ENCODE measurements around the gene SPTSSA.
"Not testable (repeated sequence)": the region's sequence is repeated elsewhere in the genome, so short reads cannot be mapped to it uniquely, and the experiment has no call there.

Gene SPTSSA

DNA sequence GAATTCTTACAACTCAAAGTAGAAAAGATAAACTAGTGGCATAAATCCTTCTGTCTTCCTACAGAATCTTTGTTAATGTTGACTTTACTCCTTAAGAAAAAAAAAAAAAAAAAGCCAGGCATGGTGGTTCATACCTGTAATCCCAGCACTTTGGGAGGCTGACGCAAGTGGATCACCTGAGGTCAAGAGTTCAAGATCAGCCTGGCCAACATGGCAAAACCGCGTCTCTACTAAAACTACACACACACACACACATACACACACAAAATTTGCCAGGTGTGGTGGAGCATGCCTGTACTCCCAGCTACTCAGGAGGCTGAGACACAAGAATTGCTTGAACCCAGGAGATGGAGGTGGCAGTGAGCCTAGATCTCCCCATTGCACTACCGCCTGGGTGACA lies 17.7 kb upstream of the SPTSSA start:
- H3K9me3 Mint-ChIP-seq = no peaks in the 10 kb centered on the region
- no peak overlapping the region for H3K4me3 Mint-ChIP-seq
- H3K36me3 Mint-ChIP-seq = no peaks in the 10 kb centered on the region
- no peaks in the 10 kb centered on the region for H3K27me3 Mint-ChIP-seq
- H3K27ac Mint-ChIP-seq = no peak overlapping the region
- no peaks in the 10 kb centered on the region for H3K4me1 Mint-ChIP-seq

DNA sequence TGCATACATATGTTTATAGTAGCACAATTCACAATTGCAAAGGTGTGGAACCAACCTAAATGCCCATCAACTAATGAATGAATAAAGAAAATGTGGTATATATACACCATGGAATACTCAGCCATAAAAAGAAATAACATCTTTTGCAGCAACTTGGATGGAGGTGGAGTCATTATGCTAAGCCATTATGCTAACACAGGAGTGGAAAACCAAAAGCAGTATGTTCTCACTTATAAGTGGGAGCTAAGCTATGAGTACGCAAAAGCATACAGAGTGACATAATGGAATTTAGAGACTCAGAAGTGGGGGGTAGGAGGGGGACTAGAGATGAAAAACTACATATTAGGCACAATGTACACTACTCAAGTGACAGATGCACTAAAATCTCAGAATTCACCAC lies 16.2 kb upstream of the SPTSSA start:
- Mint-ChIP-seq H3K27ac (no peak overlapping the region), H3K27me3 (no peaks in the 10 kb centered on the region), H3K4me1 (no peaks in the 10 kb centered on the region), H3K36me3 (no peaks in the 10 kb centered on the region), H3K9me3 (no peaks in the 10 kb centered on the region), H3K4me3 (no peak overlapping the region)

DNA sequence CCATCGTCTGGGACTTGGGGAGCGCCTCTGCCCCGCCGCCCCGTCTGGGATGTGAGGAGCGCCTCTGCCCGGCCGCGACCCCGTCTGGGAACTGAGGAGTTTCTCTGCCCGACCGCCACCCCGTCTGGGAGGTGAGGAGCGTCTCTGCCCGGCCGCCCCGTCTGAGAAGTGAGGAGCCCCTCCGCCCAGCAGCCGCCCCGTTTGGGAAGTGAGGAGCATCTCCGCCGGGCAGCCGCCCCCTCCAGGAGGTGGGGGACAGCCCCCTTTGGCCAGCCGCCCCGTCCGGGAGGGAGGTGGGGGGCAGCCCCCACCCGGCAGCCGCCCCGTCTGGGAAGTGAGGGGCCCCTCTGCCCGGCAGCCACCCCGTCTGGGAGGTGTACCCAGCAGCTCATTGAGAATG lies 14.0 kb upstream of the SPTSSA start:
- not testable (repeated sequence) for H3K36me3 Mint-ChIP-seq, H3K27me3 Mint-ChIP-seq, H3K4me3 Mint-ChIP-seq, H3K9me3 Mint-ChIP-seq, H3K4me1 Mint-ChIP-seq, H3K27ac Mint-ChIP-seq

DNA sequence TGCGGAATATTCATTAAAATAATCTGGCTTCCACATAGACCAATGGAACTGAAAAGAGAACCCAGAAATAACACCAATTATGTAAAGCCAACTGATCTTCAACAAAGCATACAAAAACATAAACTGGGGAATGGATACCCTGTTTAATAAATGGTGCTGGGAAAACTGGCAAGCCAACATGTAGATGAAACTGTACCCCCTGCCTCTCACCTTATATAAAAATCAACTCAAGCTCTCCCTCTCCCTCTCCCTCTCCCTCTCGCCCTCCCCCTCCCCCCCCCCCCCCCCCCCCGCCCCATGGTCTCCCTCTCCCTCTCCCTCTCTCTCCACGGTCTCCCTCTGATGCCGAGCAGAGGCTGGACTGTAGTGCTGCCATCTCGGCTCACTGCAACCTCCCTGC lies 13.1 kb upstream of the SPTSSA start:
- H3K9me3 Mint-ChIP-seq = no peaks in the 10 kb centered on the region
- H3K27me3 Mint-ChIP-seq = no peaks in the 10 kb centered on the region

DNA sequence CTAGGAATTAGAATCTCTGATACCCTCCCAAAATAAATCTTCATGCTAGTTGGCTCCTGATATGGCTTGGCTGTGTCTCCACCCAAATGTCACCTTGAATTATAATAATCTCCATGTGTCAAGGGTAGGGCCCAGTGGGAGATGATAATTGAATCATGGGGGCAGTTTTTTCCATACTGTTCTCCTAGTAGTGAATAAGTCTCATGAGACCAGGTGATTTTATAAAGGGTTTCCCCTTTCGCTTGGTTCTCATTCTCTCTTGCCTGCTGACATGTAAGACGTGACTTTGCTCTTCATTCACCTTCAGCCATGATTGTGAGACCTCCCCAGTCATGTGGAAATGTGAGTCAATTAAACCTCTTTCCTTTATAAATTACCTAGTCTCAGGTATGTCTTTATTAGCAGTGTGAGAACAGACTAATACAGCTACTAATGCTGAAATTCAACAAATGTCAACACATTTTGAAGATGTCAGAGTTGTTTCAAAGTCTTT lies 12.2 kb upstream of the SPTSSA start:
- Mint-ChIP-seq H3K27ac (no peak overlapping the region), H3K4me3 (no peak overlapping the region), H3K36me3 (no peaks in the 10 kb centered on the region), H3K9me3 (no peaks in the 10 kb centered on the region), H3K27me3 (no peaks in the 10 kb centered on the region), H3K4me1 (no peaks in the 10 kb centered on the region)

More for the DNA sequence above, 13.1 kb upstream of the SPTSSA start:
- no peak overlapping the region for H3K27ac Mint-ChIP-seq
- no peaks in the 10 kb centered on the region for H3K36me3 Mint-ChIP-seq
- H3K4me3 Mint-ChIP-seq = no peak overlapping the region
- no peaks in the 10 kb centered on the region for H3K4me1 Mint-ChIP-seq

DNA sequence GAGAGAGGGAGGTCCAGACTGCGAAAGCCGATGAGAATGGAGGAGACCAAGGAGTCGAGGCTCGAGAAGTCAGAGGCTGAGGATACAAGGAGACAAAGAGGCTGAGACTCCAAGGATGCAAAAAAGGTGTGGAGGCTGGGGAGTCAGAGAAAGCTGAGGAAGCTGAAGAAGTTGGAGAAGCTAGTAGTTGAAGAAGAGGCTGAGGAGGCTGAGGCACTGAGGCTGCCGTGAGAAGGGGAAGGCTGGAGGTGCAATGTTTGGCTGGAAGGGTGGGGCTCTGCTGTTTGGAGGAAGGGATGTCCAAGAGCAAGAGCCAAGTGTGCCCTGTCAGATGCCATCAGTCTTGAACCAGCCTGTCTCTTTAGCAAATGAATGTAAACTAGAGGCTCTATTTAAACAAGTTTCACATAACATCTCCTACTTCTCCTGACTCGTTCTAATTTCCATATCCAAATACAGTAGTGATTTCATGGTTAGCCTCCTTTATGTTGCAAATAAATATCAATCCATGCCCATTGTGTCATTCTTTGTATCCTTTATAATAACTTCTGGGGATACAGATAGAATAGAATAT lies 10.8 kb upstream of the SPTSSA start:
- Mint-ChIP-seq H3K4me1 (no peaks in the 10 kb centered on the region), H3K27me3 (no peaks in the 10 kb centered on the region), H3K4me3 (no peak overlapping the region), H3K36me3 (no peaks in the 10 kb centered on the region), H3K27ac (no peak overlapping the region), H3K9me3 (no peaks in the 10 kb centered on the region)

DNA sequence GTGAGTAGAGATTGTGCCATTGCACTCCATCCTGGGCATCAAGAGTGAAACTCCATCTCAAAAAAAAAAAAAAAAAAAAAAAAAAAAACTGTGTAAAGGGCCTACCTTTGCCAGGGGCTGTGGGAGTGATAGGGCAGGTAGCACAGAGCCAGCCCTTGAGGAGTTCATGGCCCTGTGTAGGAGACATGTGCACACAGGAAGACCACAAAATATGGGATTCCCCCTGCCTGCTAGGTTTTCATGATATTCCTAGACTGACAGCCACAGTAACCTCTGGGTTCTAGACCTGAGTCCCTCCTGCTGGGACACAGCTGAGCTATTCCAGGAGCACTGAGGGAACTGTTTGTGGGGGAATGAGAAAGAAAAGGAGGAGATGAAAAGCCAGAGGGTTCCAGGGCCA lies 8.3 kb upstream of the SPTSSA start:
- no peaks in the 10 kb centered on the region for H3K4me1 Mint-ChIP-seq
- no peak overlapping the region for H3K4me3 Mint-ChIP-seq
- H3K27me3 Mint-ChIP-seq = no peaks in the 10 kb centered on the region
- H3K27ac Mint-ChIP-seq = no peak overlapping the region
- no peaks in the 10 kb centered on the region for H3K9me3 Mint-ChIP-seq
- H3K36me3 Mint-ChIP-seq = no peaks in the 10 kb centered on the region

DNA sequence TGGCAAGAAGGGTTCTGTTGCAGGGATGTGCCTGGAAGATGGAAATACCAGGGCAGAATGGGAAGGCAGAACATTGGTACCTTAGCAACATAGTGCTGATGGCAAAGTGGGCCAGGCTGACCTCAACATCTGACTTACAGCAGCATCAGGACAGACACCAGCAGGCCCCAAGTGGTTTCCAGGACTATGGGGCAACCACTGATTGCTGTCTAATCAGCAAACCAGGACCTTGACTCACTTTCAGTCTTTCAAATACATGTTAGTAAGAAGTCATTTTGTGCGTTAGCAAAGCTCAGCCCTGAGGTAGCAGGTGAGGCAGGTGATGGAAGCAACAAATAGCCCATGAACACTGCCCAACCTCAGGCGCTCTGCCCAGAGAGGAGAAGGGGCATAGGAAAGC lies 4.7 kb upstream of the SPTSSA start:
- Mint-ChIP-seq H3K27ac (no peak overlapping the region), H3K27me3 (no peaks in the 10 kb centered on the region), H3K9me3 (no peaks in the 10 kb centered on the region), H3K4me1 (no peaks in the 10 kb centered on the region), H3K36me3 (no peaks in the 10 kb centered on the region), H3K4me3 (no peak overlapping the region)

DNA sequence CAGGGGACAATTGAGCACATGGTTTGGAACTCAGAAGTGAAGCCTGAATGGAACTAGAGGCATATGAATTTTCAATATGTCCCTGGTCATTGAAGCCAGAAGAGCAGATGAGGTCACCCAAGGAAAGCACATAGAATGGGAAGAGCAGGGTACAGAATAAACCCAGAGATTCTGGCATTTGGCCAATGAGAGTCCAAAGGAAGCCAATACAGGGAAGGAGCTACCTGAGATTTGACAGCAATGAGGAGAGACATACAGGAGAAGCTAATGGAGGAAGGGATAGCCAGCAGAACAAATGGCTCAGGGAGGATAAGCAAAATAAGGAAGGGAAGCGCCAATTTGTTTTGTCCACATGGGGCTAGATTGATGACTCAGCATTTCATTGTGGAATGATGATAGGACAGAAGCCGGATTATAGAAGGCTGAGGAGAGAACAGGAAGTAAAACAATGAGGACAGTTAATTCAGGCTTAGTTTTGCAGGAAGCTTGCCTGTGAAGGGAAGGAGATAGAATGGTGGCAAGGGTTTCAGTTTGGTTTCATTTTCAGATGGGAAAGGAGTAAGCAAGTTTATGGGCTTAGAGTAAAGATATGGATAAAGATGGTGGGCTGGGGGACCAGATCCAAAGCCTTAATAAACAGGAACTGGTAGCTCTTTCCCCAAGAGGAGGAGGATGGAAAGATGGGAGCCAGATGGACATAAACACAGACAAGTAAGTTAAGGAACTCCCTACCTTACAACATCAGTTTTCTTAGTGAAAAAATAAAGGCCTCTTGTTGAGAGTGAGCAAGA lies 3.2 kb upstream of the SPTSSA start:
- H3K27ac Mint-ChIP-seq = no peak overlapping the region
- H3K27me3 Mint-ChIP-seq = no peaks in the 10 kb centered on the region
- peaks cover 12% of the 10 kb centered on the region for H3K4me1 Mint-ChIP-seq

DNA sequence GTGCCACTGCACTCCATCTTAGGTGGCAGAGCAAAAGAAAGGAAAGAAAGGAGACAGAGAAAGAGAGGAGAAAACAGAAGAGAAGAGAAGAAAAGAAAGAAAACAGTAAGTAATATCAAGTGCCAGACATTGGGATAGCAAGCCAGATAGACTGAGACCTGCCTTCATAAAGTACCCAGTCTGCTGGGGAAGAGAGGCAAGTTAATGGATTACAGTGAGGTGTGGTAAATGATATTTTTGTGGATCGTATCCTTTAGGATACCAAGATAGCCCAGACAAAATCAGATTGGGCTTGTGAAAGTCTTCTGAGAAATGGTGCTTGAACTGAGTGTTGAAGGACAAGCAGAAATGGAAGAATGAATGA lies 1.5 kb upstream of the SPTSSA start:
- Mint-ChIP-seq H3K27ac (no peak overlapping the region), H3K4me3 (no peak overlapping the region)

More for the DNA sequence above, 3.2 kb upstream of the SPTSSA start:
- H3K9me3 Mint-ChIP-seq = no peaks in the 10 kb centered on the region
- H3K4me3 Mint-ChIP-seq = no peak overlapping the region
- H3K36me3 Mint-ChIP-seq = no peaks in the 10 kb centered on the region

DNA sequence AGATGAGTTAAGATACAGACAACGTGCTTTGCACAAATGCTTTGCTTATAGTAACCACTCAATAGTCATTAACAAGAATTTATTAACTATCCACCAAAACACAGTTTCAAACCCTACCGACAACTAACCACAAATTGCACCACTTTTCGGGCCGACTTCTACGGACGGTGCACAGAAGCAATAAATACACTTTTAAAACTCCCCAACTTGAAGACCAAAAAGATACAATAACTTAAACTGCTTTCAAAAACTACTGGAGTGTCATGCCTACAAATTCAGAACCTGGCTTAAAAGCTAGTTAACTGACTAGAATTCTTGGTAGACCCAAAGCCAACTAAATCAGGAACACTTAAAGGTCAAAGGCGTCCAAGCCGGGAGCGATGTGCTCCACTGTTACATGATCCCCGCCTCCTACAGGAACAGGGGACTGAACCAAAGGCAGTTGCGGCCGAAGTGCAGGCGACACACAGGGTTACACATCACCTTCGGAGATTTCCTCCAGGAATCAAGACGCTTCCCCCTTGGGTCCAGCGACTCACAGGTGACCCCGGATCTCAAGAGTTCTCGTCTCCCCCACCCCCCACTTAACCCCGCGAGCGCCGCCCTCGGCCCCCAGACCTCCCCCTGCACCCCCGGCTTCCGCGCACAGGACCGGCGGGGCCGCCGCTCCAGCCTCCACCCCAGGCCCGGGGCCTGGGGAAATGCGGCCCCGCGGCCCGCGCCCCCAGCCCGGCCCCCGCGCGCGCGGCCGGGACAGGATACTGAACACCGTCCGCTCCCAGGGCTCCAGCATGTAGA lies 507 bp downstream of the SPTSSA start:
- no peaks in the 10 kb centered on the region for H3K9me3 Mint-ChIP-seq
- H3K4me3 Mint-ChIP-seq = peak overlapping the region; percentile 93
- no peaks in the 10 kb centered on the region for H3K27me3 Mint-ChIP-seq
- H3K36me3 Mint-ChIP-seq = no peaks in the 10 kb centered on the region
- H3K27ac Mint-ChIP-seq = peak overlapping the region; percentile 63
- H3K4me1 Mint-ChIP-seq = peaks cover 14% of the 10 kb centered on the region

More for the DNA sequence above, 1.5 kb upstream of the SPTSSA start:
- Mint-ChIP-seq H3K36me3 (no peaks in the 10 kb centered on the region), H3K9me3 (no peaks in the 10 kb centered on the region), H3K4me1 (peaks cover 14% of the 10 kb centered on the region), H3K27me3 (no peaks in the 10 kb centered on the region)

DNA sequence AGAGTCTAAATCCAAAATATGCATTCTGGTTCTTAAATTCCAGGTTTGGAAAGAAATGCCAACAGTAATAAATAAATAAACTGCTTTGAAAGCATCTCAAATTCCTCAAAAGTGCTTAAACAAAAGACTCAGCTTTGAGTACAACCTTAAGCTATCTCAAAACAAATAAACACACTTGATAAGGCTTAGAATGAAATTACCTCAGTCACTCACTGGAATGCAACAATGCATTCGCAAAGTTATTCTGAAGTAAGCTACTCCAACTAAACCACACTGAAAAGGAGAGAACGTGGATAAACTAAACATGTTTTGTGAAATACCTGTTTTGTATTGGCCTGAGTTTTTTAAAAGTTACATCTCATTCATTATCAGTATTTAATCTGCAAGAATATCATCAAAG lies 1.2 kb downstream of the SPTSSA start:
- no peaks in the 10 kb centered on the region for H3K9me3 Mint-ChIP-seq
- H3K27ac Mint-ChIP-seq = peak overlapping the region; percentile 56
- H3K4me3 Mint-ChIP-seq = peak overlapping the region; percentile 93
- peaks cover 14% of the 10 kb centered on the region for H3K4me1 Mint-ChIP-seq
- no peaks in the 10 kb centered on the region for H3K36me3 Mint-ChIP-seq
- no peaks in the 10 kb centered on the region for H3K27me3 Mint-ChIP-seq

DNA sequence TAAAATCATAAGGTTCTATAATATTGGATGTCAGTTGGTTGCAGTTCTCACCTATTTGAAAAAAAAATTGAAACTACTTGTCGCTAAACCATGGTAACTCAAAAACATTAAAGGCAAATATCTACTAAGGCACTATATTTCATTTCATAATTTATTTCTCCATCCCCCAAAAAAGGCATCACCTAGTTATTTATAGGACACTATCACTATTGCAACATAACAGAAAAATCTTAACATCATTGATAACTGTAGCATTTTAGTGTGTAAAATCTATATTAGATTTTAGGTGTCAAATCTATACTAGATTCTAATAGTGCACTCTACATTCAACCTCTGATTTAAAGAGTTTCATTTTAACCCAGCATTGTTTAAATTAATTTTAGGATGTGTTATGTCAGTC lies 1.7 kb downstream of the SPTSSA start:
- Mint-ChIP-seq H3K9me3 (no peaks in the 10 kb centered on the region), H3K4me3 (peak overlapping the region; percentile 93), H3K36me3 (no peaks in the 10 kb centered on the region), H3K4me1 (peaks cover 14% of the 10 kb centered on the region), H3K27me3 (no peaks in the 10 kb centered on the region), H3K27ac (no peak overlapping the region)

DNA sequence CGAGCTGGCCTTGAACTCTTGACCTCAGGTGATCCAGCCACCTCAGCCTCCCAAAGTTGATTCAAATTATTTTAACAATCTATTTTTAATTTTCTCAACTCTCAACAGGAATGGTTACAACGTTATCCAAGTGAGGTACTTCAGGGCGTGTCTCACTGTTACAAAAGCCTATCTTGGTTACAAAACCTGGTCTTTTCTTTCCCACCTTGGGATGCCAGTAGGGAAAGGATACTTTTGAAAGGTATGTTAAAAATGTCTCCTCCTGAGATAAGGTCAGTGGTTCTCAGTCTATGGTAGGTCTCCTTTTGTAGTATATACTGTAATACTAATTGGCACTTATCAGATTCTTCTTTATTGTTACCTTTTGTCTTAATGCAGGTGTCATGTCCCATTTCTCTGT lies 4.9 kb downstream of the SPTSSA start:
- H3K4me1 Mint-ChIP-seq = peaks cover 14% of the 10 kb centered on the region
- H3K4me3 Mint-ChIP-seq = no peak overlapping the region
- H3K27me3 Mint-ChIP-seq = no peaks in the 10 kb centered on the region
- H3K9me3 Mint-ChIP-seq = no peaks in the 10 kb centered on the region
- no peaks in the 10 kb centered on the region for H3K36me3 Mint-ChIP-seq
- H3K27ac Mint-ChIP-seq = no peak overlapping the region

DNA sequence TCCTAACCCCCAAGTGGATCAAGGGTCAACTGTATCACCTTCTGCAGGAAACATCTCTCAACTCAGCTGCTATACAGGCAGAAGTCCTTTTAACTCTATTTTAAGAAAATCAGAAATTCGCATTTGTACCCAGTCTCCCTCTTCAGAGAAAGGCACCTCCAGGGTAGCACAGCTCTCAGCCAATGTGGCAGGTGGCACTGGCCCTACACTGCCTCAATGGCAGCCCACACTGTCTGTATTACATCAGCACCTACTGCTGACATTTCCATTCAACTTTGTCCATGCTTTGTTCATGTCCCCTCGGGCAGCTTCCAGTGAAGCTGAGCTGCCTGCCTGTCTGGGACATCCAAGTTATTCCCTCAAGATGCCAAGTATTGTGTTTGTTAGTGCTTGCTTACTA lies 8.8 kb downstream of the SPTSSA start:
- no peak overlapping the region for H3K4me3 Mint-ChIP-seq
- no peaks in the 10 kb centered on the region for H3K4me1 Mint-ChIP-seq
- no peaks in the 10 kb centered on the region for H3K27me3 Mint-ChIP-seq
- no peak overlapping the region for H3K27ac Mint-ChIP-seq
- H3K36me3 Mint-ChIP-seq = no peaks in the 10 kb centered on the region
- no peaks in the 10 kb centered on the region for H3K9me3 Mint-ChIP-seq

DNA sequence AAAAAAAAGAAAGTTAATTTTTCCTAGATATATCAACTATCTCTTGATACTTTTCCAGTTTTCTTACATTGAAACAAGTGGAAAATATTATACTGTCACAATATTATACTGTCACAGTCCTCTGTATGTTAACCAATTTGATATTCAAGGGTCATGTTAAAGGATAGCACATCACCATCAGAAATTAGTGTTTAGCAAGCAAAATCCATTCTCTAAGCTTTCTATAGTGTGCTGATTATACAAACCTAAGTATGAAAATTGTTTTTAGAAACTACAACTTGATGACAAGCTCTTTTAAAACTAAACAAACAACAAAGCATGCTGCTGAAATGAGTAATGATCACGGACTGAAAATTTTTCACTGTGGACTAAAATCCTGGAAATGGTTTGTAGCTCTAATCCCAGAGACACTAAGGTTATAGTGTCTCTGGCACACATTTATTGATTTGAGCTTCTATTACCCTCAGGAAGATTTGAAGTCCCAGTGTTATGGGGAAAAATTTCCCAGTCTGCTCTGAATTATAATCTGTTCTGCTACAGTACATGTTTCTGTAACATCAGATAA lies 9.7 kb downstream of the SPTSSA start:
- Mint-ChIP-seq H3K4me1 (no peaks in the 10 kb centered on the region), H3K27ac (no peak overlapping the region), H3K4me3 (no peak overlapping the region), H3K9me3 (no peaks in the 10 kb centered on the region), H3K36me3 (peaks cover under 1% of the 10 kb centered on the region), H3K27me3 (no peaks in the 10 kb centered on the region)
